Natural killer cell (primary cell): Measurements from ENCODE around the gene BCL2L11. TPM values are rescaled to one million over a fixed set of nuclear protein-coding genes. Genes with fewer than 3 reads are reported as not detected.
A peak's percentile ranks its signal among the peaks of the same experiment; 100 is the strongest.

ENCODE experiments used
- ATAC-seq, 3 donors: fragments of 150-1000 bp in 2 of 3; fragments of 200-7000 bp in 1 of 3; cut with Tn5 transposase; 1 replicate in 1 of 3; 2 replicates in 2 of 3; pipeline ENCODE4 v1.10.0; 2021; ENCODE audit warnings: mild to moderate bottlenecking in 2 of 3, moderate library complexity in 2 of 3
- DNase-seq, 2 donors: peaks; one replicate each; pipeline versions ENCODE4 v3.0.0 to v3.0.0-alpha.2; 2013 to 2021; ENCODE audit warnings: mixed read lengths in 1 of 2
- H3K27ac ChIP-seq: one replicate; pipeline ENCODE4 v1.5.1; 2013; ENCODE audit warnings: mild to moderate bottlenecking, low read length
- H3K27me3 ChIP-seq: one replicate; pipeline ENCODE4 v1.6.1; 2013; ENCODE audit warnings: low read length; ENCODE audit not compliant: control insufficient read depth, insufficient read depth
- H3K36me3 ChIP-seq: one replicate; pipeline ENCODE4 v1.6.1; 2013; ENCODE audit warnings: low read length; ENCODE audit not compliant: control insufficient read depth, insufficient read depth
- H3K4me1 ChIP-seq: one replicate; pipeline ENCODE4 v1.6.1; 2013; ENCODE audit warnings: low read length; ENCODE audit not compliant: control insufficient read depth, insufficient read depth
- H3K4me3 ChIP-seq: one replicate; pipeline ENCODE4 v1.5.1; 2013; ENCODE audit warnings: low read length
- H3K9me3 ChIP-seq: one replicate; pipeline ENCODE4 v1.6.1; 2013; ENCODE audit warnings: low read length; ENCODE audit not compliant: control insufficient read depth, insufficient read depth
- H3K27ac Mint-ChIP-seq, 2 donors: one replicate each; pipeline ENCODE4 v1.8.0; 2022; ENCODE audit warnings: mild to moderate bottlenecking in 2 of 2, mixed read lengths in 2 of 2, moderate library complexity in 1 of 2
- H3K27me3 Mint-ChIP-seq, 2 donors: one replicate each; pipeline ENCODE4 v1.8.0; 2022; ENCODE audit warnings: low read depth in 2 of 2, mixed read lengths in 2 of 2
- H3K36me3 Mint-ChIP-seq: one replicate; pipeline ENCODE4 v1.8.0; 2022; ENCODE audit warnings: mixed read lengths
- H3K4me1 Mint-ChIP-seq, 2 donors: one replicate each; pipeline ENCODE4 v1.8.0; 2022; ENCODE audit warnings: mixed read lengths in 2 of 2
- H3K4me3 Mint-ChIP-seq: one replicate; pipeline ENCODE4 v1.8.0; 2022; ENCODE audit warnings: mild to moderate bottlenecking, moderate library complexity, mixed read lengths
- H3K9me3 Mint-ChIP-seq, 2 donors: one replicate each; pipeline ENCODE4 v1.8.0; 2022; ENCODE audit warnings: mixed read lengths in 2 of 2
- CTCF ChIP-seq: fragments of 200-600 bp; IDR thresholded peaks from one replicate; pipeline ENCODE4 v1.8.0; 2022; ENCODE audit warnings: antibody characterized with exemption
- WGBS: methylation state at CpG from one replicate; pipeline ENCODE4 v1.1.7; 2013; ENCODE audit warnings: missing lambda C conversion rate; ENCODE audit not compliant: insufficient coverage; 5-methylcytosine and 5-hydroxymethylcytosine counted together
- intact Hi-C: fragments of 100-400 bp; cut with micrococcal nuclease; formaldehyde crosslinking; loops from one replicate; pipeline ENCODE4 v1.14.2; 2022
- total RNA-seq, 4 donors: library from RNA; stranded (reverse); fragments of 120-200 nt in 1 of 4; gene quantifications; one replicate each; pipeline versions ENCODE4 v1.2.3 to v1.2.4, GENCODE V29; 2013 to 2022

Gene BCL2L11
- total RNA-seq, 3 donors from 2014 or later (not counting 1 experiment from before 2014, with no cell fraction given), result 27.4 to 56.9 (median 39.9) TPM

GRCh38 chr2:111145951-111146350 is 25.2 kb downstream of the BCL2L11 start:
- Mint-ChIP-seq H3K27me3 (no peaks in the 10 kb centered on the region), H3K9me3 (no peaks in the 10 kb centered on the region), H3K36me3 (no peaks in the 10 kb centered on the region), H3K27ac (no peak overlapping the region), H3K4me3 (no peak overlapping the region), H3K4me1 (peaks cover 18 to 19% of the 10 kb centered on the region in 2 donors)
- DNase-seq (no peak), ATAC-seq (no peak)
- intact Hi-C loops, result no loop called here
- Histone ChIP-seq H3K4me1 (no peaks in the 10 kb centered on the region), H3K27me3 (no peaks in the 10 kb centered on the region), H3K36me3 (peaks cover under 1% of the 10 kb centered on the region), H3K27ac (no peak overlapping the region), H3K4me3 (no peak overlapping the region), H3K9me3 (no peaks in the 10 kb centered on the region)
- no peak for TF ChIP-seq CTCF
- WGBS, result no CpG with 5 or more reads among the region's 2 CpGs

- no peaks in the 10 kb centered on the region for H3K36me3 Mint-ChIP-seq
- H3K27ac Mint-ChIP-seq, result peak overlapping the region in 1 of 2 donors; percentile 10
- 94% methylated on average over 3 of the region's 3 CpGs for WGBS
- H3K27me3 Mint-ChIP-seq, result no peaks in the 10 kb centered on the region
- no peaks in the 10 kb centered on the region for H3K4me1 ChIP-seq
- intact Hi-C loops, result no loop called here
- H3K4me1 Mint-ChIP-seq, result peaks cover 6 to 15% of the 10 kb centered on the region in 2 donors
- peaks cover 11% of the 10 kb centered on the region for H3K36me3 ChIP-seq
- H3K27ac ChIP-seq, result no peak overlapping the region
- no peak overlapping the region for H3K4me3 Mint-ChIP-seq
- H3K9me3 ChIP-seq, result no peaks in the 10 kb centered on the region
- no peak for ATAC-seq
- DNase-seq, result no peak
- no peak for TF ChIP-seq CTCF
- no peak overlapping the region for H3K4me3 ChIP-seq
- no peaks in the 10 kb centered on the region for H3K9me3 Mint-ChIP-seq
- H3K27me3 ChIP-seq, result no peaks in the 10 kb centered on the region
These were observed 27.6 kb downstream of the BCL2L11 start for GRCh38 chr2:111148225-111148873.

- Histone ChIP-seq H3K4me3 (no peak overlapping the region), H3K27me3 (no peaks in the 10 kb centered on the region), H3K27ac (no peak overlapping the region), H3K4me1 (no peaks in the 10 kb centered on the region), H3K9me3 (no peaks in the 10 kb centered on the region), H3K36me3 (peaks cover 15% of the 10 kb centered on the region)
- Mint-ChIP-seq H3K9me3 (no peaks in the 10 kb centered on the region), H3K4me3 (no peak overlapping the region), H3K27me3 (no peaks in the 10 kb centered on the region), H3K36me3 (no peaks in the 10 kb centered on the region), H3K4me1 (peaks cover 6 to 15% of the 10 kb centered on the region in 2 donors), H3K27ac (peak overlapping the region in 1 of 2 donors; percentile 10)
- TF ChIP-seq CTCF, result no peak
- 86% methylated on average over 8 of the region's 8 CpGs for WGBS
- no peak for ATAC-seq
- intact Hi-C loops, result no loop called here
- no peak for DNase-seq
These were observed 28.2 kb downstream of the BCL2L11 start for GRCh38 chr2:111148925-111149324.
